ENCODE measurements around the gene TRIO.
"Not testable (repeated sequence)": the region's sequence is repeated elsewhere in the genome, so short reads cannot be mapped to it uniquely, and the experiment has no call there.

TRIO gene

DNA sequence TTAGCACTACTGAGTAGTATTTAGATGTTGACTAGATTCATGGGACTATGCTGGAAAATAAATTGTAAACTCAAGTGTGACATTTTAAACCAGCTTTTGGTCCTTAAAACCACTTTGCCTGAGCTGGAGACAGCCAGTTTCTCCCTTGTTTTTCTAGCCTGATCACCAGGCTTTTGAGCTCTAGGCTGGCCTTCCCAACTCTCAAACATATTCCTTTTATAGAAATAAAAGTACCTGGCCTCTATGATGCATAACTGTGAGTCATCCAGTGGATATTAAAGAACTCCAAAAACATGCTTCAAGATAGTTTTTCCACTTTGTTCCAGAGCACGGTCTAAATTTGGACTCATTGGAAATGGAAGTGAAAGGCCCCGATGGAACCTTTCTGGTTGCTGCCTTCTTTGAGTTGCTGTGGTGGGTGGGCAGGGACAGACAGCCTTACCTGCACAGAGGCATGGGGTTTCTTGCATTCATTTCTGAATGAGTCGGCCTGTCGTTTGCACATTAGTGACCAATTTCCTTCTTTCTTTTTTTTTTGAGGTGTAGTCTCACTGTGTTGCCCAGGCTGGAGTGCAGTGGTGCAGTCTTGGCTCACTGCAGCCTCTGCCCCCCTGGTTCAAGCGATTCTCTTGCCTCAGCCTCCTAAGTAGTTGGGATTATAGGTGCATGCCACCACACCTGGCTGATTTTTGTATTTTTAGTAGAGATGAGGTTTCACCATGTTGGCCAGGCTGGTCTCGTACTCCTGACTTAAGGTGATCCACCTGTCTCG, 43.1 kb downstream of the TRIO start:
- no peak for DNase-seq (ENCODE audit: low read depth)

DNA sequence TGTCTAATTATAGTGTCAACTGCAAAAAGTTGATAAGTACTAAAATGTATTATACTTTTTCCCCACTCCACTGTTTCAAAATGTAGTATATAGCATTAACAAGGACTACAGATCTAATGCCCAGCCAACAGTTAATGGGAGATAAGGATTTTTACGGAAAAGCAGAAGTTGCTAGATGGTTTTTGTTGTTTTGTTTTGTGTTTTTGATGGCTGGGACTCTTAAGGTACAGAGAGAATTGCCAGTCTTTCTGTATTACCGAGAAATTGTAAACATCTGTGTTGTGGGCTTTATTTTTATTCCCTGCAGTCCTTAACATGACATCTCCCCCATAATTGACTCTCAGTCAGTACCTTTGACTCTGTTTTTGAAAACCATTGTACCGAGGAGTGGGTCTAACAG, 44.0 kb downstream of the TRIO start:
- DNase-seq (ENCODE audit: low read depth) = no peak

DNA sequence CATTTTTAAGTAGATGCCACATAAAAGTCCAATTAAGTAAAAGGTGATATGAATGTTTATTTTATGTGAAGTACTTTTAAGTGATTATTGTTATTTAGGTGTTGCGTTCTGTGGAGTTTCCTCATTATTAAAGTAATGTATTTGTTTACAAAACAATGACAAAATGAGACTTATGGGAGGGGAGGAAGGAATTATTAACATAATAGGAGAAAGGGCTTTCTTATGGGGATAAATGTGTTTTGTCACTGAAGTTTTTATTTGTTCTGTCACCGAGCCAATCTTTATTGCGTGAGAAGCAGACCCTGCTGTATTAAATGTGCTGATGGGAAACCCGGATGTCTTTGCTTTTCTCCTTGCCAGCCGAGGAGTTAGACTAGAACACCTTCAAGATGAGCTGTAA, 44.5 kb downstream of the TRIO start:
- no peak for DNase-seq (ENCODE audit: low read depth)

DNA sequence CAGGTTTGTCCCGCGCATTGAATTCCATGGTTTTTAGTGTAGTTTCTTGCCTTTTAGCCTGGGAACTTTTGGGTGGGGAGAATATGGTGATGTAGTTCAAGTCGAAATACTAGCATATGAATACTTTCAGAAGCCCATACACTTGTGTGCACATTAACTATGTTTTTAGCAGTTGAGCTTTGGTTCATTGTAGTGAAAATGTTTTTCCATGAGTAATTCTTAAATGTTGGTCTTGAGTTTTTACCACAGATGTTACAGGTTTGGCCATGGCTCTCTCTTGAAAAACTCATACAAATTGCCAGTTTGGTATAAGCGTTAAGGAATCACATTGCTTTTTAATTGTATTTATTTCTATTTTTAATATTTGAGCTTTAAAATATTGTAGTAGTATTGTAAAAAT, 45.6 kb downstream of the TRIO start:
- no peak for DNase-seq (ENCODE audit: low read depth)

DNA sequence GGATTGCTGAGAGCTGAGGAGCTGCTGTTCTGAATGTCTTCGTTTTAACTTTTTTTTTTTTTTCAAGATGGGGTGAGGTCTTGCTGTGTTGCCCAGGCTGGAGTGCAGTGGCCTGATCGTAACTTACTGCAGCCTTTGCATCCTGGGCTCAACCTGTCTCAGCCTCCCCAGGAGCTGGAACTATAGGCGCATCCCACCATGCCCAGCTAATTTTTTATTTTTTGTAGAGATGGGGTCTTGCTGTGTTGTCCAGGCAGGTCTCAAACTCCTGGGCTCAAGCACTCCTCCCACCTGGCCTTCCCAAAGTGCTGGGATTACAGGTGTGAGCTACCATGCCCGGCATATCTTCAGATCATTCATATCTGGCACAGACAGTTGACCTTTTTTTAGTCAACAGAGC, 46.5 kb downstream of the TRIO start:
- no peak for DNase-seq (ENCODE audit: low read depth)

DNA sequence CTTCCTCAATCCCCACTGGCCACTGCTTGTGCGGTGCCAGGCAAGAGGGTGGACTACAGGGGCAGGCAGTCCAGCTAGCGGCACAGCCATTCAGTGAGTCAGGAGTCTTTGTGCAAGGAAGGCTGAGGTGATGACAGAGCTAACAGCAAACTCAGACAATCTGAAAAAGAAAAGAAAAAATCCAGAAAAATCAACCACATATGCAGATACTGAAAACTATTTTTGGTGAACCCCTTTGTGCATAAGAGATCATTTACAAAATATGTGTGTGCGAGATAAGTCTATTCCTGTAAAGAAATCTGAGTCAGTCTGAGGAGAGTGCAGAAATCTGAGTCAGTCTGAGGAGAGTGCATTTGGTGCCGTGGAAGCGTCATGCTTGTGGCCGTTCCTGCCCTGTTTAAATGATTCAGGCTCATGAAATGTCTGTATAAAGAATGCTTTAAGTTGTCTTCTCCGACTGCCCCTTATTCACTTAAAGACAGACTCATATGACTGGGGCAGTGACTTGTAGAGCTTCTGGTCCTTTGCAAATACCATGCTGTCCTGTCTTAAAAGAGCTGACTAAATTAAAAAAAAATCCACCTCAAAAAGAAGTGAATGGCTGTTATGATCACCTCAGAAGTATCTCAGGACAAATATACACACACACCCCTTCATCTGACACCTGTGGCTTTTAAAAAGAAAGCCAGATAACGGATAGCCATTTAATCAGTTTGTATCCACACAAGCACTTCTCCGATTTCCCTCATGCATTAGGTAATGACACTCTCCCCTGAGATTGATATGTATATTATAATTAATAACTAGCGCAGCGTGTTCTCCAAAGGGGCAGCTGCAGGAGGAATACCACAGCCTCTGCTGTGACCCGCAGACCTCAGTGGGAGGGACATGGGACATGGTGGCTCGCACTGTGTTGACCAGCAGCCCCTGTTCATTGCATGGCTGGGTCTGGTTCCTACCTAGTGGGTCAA, 47.3 kb downstream of the TRIO start:
- DNase-seq (ENCODE audit: low read depth) = peak; percentile 97

DNA sequence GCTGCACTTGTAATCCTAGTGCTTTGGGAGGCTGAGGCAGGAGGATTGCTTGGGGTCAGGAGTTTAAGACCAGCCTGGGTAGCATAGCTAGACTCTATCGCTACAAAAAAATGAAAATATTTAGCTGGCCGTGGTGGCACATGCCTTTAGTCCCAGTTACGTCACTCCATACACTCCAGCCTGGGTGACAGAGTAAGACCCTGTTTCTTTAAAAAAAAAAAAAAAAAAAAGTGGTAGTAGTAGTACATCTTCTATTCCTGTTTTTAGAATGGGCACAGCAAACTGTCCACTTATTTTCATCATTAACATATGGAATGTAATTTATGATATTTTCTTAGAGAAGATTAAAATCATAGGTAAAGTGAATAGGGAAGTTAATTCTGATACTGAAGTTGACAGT, 48.2 kb downstream of the TRIO start:
- no peak for DNase-seq (ENCODE audit: low read depth)

DNA sequence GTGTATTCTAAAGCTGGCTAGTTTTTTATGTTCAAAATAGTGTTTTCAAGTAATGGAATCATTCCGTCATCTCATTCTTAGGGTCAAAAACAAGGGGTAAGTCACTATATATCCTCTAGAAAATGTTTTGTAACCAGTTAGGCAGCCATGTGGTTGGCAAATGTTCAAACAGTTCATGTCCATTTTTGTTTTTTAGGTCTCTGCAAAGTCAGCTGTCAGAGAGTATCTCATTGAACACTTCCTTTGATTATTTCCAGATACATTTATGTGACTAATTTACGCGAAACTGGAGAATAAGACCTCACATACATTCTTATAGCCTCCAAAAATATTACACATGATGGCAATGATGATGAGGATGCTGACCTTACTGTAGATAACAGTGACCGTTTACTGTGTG, 50.4 kb downstream of the TRIO start:
- DNase-seq (ENCODE audit: low read depth) = no peak

DNA sequence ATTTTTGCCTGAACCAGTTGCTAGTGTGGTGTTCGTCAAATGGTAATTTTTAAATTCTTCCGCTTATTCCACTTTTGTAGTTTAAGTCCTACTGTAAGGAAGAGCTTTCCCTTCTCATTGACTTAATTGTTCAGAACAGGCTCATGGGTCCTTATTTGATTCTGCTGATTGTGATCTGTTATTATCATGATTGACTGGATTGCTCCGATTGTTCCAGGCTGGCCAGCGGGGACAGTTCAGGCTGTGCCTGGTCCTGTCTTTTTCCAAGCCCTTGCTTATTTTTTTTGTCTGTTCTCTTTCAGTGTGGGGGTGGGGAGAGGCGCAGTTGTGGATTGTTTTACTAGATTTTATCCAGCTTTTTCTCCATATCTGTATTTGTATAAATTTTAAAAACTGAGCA, 52.4 kb downstream of the TRIO start:
- DNase-seq (ENCODE audit: low read depth) = no peak

DNA sequence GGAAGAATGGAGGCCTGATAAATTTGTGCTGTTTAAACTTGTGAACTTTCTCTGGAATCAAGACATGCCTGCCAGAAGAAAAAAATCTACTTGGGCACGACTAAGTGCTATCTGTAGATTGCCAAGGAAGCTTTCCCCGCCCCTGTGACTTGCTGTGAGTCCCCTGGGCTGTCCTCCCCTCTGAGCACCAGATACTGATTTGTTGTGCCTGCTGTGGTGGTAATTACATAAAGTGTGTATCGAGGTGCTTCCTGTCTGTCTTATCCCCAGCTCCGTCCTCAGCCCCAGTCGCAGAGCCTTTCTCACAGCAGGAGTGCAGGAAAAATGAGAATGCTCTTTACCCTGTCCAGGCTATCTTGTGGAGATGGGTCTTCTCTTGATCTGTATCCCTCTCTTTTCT, 53.9 kb downstream of the TRIO start:
- no peak for DNase-seq (ENCODE audit: low read depth)

DNA sequence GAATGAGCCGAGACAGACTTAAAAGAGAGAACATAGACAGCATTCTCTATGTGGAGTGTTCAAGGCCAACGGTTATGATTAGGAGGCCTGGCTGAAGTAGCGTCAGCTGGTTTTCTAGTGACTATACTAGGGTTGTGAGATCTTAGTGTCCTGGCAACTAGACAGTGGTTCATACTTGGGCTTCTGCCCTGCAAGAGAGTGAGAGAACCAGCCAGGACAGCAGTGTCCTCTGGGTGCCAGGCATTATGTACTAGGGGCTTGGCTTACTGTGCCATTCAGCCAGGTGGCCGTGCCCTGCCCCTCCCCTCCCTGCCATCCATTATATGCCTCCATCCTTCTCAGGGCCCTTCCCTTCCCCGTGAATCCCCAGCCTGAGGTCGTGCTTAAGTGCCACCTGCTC, 56.8 kb downstream of the TRIO start:
- no peak for DNase-seq (ENCODE audit: low read depth)

DNA sequence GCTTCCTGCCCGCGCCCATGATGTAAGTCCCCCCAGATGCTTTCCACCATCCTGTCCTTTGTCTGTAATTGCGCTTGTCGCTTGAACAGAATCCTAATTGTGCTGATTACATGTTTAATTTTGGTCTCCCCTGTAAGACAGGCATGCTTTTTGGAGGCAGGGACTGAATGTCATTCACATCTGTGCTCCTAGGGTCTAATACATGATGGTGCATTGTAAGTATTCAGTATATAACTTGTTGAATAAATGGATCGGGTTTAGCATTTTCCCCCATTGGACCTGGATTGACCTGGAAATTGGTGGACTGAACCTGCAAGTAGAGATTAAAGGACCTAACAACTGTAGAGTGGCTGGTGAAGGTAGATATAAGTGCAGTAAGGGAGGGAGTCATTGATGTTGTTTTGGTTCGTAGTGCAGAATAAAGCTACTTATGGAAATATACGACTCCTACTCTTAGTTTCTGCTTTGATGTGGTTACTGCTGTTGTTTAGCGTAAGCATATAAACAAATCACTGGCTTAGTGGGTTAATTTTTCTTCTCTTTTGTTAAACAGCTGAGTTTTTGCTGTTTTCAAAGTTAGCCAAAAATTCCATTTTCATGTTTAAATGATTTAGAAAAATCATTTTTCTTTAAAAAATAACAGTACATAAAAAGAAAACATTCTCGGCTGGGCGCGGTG, 57.3 kb downstream of the TRIO start:
- no peak for DNase-seq (ENCODE audit: low read depth)

DNA sequence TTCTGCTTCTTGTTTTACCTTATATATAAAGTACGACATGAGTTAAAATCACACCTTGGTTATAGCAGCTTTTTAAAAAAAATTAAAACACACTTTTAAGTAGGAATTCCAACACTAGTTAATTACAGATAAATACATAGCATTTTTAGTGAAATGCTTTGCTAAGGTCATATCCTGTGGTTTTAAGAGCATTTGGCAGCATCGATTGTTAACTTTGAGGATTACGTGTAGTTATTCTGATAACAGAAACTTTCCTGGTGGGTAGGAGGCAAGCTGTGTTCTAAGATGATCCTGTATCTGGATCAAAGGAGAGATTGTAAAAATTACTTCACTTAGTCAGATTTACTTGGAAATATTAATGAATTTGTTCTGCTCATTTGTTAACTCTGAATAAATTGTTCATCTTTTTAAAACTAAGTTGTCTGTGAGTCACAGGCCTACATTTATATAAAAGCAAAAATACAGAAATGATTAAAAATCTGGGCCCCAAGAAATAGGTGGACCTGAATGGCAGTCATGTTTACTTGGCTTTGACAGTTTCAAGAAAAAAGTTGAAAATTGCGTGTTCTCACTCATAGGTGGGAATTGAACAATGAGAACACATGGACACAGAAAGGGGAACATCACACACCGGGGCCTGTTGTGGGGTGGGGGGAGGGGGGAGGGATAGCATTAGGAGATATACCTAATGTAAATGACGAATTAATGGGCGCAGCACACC, 58.3 kb downstream of the TRIO start:
- DNase-seq (ENCODE audit: low read depth) = no peak

DNA sequence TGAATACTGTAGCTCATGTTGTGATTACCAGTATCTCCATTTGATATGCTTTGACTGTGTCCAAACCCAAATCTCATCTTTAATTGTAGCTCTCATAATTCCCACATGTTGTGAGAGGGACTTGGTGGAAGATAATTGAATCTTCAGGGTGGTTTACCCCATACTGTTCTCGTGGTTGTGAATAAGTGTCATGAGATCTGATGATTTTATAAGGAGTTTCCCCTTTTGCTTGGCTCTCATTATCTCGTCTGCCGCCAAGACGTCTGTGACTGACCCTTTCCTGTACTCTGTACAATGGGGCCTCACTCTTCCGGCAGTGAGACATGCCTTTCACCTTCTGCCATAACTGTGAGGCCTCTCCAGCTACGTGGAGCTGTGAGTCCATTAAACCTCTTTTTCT, 59.3 kb downstream of the TRIO start:
- DNase-seq (ENCODE audit: low read depth) = no peak

DNA sequence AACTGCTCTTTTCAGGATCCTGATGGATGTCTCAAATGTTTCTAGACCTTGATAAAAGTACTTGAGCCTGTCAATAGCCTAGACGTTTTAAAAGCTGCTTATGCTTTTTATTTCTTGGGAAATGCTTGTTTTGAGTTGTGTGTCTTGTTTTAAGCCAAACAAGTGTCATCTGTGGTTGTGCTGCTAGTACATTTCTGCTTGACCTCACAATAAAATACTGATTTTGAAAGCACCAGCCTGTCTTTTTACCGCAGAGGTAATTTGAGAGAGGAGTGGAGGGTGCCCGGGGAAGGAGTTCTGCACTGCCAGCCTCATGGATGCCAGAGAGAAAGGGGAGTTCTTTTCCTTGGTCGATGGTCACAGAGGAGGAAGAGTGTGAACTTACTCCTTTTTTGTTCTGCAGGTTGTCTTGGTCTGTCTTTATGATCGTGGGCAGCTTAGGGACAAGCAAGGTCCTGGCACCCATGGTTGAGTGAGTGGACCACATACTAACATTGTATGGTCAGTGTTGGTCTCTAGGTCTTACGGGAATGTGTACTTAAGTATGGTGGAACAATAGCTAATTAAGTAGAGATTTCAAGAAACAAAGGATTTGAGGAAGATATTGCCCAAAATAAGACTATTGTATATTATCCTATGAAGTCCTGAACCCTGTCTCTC, 61.0 kb downstream of the TRIO start:
- DNase-seq (ENCODE audit: low read depth) = no peak

DNA sequence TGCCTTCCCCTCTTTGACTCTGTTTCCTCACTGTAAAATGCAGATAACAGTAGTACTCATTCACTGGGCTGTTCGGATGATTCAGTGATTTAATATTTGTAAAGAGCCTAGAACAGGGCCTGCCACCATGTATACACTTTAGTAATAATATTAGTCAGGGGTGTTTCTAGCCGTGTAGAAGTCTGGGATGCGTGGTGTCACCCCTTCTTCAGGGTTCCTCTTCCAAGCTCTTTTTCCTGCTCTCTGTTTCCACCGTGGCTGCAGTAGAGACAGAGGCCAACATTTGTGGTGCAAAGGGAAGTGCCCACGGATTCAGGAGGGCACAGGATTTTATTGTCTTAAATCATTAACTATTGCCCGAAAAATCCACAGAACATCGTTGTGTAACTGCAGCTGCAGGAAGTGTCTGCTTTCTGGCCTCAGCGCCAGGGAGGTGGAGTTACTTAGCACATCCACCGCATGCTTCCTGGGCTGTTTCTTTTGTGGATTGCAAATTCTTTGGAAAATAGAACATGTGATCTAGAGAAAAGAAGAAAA, 61.7 kb downstream of the TRIO start:
- DNase-seq (ENCODE audit: low read depth) = peak; percentile 51

DNA sequence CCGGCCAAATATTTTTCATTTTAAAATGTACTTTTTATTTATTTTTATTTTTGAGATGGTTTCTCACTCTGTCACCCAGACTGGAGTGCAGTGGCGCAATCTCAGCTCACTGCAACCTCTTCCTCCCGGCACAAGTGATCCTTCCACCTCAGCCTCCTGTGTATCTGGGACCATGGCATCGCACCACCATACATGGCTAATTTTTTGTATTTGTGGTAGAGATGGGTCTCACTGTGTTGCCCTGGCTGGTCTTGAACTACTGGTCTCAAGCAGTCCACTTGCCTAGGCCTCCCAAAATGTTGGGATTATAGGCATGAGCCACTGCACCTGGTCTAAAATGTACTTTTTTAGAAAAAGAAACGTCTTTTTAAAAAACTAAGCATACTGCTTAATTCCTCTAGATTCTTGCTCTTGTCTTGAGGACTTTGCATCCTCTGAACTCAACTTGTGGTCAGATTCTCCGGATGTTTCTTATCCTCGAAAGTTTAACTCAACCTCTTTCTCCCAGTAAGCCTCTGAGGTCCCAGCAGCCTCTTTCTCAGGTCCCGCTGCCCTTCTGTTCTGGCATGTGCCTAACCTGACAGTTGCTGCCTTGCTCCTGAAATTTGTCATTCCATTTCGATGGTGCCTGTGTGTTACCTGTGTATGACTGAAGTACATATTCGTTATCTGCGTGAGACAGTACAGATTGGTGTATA, 63.0 kb downstream of the TRIO start:
- DNase-seq (ENCODE audit: low read depth) = no peak

DNA sequence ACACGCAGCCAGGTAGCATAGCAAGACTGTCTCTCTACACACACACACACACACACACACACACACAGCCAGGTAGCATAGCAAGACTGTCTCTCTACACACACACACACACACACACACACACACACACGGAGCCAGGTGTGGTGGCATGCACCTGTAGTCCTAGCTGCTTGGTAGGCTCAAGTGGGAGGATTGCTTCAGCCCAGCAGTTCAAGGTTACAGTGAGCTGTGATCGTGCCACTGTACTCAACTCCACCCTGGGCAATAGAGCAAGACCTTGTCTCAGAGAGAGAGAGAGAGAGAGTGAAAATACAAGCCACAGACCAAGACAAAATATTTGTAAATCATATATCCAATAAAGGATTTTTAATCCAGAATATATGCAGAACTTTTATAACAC, 64.3 kb downstream of the TRIO start:
- not testable (repeated sequence) for DNase-seq (ENCODE audit: low read depth)

DNA sequence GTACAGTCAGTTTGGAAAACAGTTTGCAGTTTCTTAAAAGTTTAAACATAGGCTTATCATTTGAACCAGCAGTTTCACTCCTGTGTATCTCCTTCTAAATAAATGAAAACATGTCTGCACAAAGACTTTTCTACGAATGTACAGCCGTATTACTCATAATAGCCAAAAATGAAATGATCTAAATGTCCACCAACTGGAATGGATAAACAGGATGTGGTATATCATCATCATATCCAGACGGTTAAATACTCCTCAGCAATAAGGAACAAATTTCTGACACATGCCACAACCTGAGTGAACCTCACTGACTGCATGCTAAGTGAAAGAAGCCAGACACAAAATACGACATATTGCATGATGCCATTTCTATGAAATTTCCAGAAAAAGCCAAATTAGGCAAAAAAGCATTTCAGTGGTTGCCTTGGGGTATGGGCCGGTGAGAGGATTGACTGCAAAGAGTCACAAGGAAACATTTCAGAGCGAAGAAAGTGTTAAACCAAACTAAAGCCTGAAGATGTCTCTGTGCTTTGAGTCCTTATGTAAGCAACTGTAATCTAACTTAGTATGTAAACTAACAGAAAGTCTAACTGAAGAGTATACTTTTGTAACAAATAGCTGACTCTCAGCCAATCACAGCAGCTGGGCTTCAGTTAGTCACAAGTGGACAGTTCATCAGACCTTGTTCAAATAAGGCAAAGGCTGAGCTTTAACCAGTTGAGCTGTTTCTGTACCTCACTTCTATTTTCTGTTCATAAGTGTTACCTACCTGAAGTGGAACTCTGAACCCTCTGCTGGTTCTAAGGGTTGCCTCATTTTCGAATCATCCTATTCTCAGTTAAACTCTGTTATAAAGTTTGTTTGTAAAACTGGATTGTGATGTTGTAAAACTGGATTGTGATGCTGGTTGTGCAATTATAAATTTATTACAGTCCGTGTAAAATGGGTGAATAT, 65.2 kb downstream of the TRIO start:
- DNase-seq (ENCODE audit: low read depth) = peak; percentile 53
